ENCODE measurements around the gene MS4A4E.
"Not testable (repeated sequence)": the region's sequence is repeated elsewhere in the genome, so short reads cannot be mapped to it uniquely, and the experiment has no call there.

MS4A4E gene

GRCh38 chr11:60242740-60243239 is at the start of gene MS4A4E:
TSS of gene MS4A4E (minus strand) at chr11:60243137. CDS start at chr11:60230055, 13,082 bp downstream.
- DNase-seq, result no peak

DNA sequence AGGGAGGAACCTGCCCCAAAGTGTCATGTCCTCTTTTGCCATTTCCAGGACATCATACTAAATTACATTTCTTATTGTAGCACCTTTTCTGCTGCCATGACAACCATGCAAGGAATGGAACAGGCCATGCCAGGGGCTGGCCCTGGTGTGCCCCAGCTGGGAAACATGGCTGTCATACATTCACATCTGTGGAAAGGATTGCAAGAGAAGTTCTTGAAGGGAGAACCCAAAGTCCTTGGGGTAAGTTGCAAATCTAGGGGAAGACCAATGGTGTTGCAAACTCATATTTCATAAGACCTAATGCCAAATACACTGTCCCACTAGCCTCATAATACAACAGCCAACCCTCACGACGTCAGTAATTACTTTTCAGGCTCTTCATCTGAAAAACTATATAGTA is 49.2 kb upstream of the MS4A4E start:
- DNase-seq, result no peak

DNA sequence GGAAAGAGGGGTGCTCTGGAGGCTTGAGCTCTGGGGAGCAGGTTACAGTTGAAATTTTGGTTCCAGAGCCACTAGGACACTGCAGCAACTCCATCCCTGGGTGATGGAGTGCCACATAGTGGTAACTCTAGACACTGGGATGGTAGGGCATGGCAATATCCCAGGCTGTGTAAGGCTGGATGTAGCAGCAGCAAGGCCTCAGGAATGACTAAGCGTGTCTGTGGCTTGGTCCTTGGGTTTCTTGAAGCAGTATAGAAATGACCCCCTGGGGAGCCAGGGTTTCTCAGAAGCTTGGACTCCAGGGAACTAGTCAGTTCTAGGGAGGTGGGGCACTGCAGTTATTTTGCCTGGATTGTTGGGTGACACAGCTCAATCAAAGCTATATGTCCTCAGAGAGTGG is 45.6 kb upstream of the MS4A4E start:
- no peak for DNase-seq

DNA sequence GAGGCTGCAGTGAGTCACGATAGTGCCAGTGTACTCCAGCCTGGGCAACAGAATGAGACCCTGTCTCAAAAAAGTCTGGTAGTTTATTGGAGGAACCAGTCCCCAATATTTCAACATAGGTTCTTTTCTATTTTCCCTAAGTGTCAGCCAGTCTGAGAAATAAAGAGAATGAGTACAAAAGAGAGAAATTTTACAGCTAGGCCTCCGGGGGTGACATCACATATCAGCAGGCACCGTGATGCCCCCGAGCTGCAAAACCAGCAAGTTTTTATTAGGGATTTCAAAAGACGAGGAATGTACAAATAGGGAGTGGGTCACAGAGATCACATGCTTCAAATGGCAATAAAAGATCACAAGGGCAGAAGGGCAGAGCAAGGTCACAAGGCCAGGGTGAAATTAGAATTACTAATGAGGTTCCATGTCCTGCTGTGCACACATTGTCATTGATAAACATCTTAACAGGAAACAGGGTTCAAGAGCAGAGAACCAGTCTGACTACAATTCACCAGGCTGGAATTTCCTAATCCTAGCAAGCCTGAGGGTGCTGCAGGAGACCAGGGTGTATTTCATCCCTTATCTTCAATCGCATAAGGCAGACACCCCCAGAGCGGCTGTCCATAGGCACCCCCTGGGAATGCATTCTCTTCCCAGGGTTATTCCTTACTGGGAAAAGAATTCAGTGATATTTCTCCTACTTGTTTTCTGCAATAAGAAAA is 42.6 kb upstream of the MS4A4E start:
- not testable (repeated sequence) for DNase-seq

- DNase-seq, result no peak
Measured at GRCh38 chr11:60282286-60282685, 39.3 kb upstream of the MS4A4E start.

- no peak for DNase-seq
Measured at GRCh38 chr11:60281485-60281884, 38.5 kb upstream of the MS4A4E start.

- DNase-seq, result no peak
Measured at GRCh38 chr11:60280412-60280811, 37.5 kb upstream of the MS4A4E start, which contains the start of gene MS4A4A. TSS of gene MS4A4A (plus strand) at chr11:60280666. CDS start at chr11:60280676, 10 bp downstream.

DNA sequence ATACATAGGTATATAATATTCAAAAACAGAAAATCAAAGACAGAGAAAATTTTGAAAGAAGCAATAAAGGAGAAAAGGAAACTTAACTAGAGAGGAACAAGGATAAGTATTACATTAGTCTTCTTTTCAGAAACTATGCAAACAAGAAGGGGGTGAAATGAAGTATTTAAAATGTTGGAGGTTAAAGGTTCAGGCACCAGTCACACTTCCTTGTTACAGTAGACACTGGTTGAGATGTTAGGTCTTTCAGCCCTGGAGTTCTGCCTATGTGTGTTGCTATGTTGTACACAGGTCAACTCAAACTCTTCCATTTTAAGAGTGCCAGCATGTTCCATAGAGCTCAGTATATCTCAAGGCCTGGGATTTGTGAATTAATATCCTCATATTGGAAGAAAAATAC is 31.5 kb upstream of the MS4A4E start:
- DNase-seq, result no peak

DNA sequence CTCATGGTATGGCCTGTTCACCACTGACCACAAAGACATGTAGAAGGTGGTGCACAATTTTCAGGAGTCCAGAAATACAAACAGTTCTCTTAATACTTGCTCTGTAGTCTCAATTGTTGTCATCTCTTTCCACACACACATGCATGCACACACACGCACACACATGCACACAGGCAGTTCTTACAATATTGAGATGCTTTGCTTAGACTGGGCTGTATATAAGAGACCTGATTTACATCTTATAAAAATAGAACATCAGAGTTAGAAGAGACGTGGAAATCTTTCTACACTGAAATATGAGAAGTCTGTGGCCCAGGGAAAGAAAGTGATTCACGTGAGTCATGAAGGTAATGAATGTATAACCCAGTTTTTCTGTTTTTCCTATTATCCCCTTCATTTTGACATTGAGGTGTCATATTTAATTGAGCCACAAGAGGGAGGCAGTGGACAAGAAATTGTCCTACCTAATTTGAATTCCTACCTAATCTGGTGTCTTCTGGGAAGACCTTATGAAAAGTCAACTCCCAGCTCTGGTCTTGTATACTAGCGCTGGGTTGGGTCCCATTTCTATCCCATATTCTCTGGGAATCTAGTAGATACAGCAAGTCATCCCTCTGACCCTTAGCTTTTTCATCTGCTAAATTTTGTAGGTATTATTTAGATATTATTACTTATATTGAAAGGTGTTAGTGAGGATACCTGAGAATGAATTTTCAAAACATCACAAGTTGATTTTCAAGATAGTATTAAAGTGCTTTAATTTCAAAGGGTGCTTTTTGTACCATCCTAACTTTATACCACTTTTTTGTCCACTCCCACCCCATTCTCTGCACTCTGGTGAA is 22.7 kb upstream of the MS4A4E start:
- no peak for DNase-seq

GRCh38 chr11:60264644-60265043 is 21.7 kb upstream of the MS4A4E start:
- no peak for DNase-seq

DNA sequence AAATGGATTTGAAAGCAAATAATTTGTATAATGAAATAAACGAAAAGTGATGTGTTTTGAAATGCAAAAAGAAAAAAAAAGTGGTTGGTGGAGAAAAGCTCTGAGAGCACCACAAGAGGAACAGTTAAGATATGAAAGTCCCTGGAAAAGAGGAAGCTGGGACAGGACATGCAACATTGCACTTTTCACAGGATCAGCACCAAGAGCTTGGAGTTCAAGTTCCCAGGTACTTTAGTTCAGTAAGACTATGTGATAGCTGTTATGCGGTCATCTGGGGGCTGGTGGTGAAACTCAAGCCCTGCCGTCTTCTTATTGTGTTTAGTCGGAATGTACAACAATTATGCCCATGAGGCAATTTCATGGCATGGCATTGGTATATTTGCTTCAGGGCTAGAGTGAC is 20.5 kb upstream of the MS4A4E start:
- no peak for DNase-seq

DNA sequence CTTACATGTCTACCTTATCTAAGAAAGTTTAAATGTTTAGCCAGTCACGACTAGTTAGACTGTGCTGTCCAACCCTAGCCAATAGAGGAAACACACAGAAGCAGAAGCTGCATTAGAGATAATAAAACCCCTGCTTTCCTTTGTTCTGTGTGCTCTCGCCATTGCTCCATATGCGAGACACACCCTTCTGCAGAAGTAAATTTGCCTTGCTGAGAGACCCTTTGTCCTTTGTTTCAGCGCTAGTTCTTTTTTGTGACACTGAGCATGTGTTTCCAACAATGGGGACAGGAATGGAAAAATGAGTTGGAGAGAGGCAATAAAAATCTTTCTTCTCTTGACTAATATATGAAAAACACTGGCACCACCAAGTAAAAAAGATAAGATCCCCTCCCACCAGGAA is 18.1 kb upstream of the MS4A4E start:
- DNase-seq, result no peak

DNA sequence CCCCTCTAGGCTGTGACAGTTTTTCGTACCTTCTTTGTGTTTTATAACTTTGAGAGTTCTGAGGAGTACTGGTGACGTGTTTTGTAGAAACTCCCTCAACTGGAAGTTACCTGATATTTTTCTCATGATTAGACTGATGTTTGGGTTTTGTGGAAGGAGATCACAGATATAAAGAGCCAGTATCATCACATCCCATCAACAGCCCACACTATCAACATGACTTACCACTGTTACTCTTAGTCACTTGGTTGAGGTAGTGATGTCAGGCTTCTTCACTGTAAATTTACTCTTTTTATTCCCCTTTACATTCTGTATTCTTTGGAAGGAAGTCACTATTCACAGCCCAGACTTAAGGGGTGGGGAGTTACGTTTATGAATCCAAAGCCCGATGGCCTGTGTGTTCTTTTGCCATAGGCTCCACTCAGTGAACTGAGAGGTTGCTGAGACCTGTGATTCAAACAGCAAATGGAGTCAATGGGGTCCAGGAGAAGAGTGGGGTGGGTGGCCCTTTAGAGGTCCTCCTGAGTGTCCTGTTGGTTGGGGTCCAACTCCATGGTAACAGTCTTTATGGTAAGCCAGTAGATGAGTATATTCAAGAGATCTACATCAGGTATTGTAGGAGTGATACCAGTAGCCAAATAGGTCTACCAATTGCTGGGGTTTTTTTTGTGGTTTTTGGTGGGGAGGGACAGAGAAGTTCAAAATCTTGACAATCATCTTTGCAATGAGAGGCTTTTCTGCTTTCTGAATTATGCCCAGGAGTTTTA is 15.2 kb upstream of the MS4A4E start:
- no peak for DNase-seq

GRCh38 chr11:60252213-60253108 is 9.5 kb upstream of the MS4A4E start:
- no peak for DNase-seq

- DNase-seq, result no peak
Measured at GRCh38 chr11:60251485-60252212, 8.7 kb upstream of the MS4A4E start.

GRCh38 chr11:60241786-60242185 is 1.2 kb downstream of the MS4A4E start:
- DNase-seq, result no peak

DNA sequence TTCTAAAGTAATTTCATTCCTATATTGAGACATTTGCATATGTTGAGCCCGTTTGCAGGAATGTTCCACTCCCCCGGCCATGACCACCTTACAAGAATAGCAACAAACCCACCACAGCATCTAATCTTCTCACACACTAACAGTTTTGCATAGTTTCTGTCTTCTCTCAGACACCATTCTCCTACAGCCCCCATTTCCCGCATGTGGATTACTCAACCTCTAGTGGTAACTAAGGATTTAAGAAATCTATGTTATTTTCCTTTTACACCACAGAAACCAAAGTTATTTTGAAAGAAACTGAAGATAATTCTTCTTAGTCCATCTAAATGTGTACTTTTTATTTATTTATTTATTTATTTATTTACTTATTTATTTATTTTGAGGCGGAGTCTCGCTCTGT is 2.3 kb downstream of the MS4A4E start:
- no peak for DNase-seq

DNA sequence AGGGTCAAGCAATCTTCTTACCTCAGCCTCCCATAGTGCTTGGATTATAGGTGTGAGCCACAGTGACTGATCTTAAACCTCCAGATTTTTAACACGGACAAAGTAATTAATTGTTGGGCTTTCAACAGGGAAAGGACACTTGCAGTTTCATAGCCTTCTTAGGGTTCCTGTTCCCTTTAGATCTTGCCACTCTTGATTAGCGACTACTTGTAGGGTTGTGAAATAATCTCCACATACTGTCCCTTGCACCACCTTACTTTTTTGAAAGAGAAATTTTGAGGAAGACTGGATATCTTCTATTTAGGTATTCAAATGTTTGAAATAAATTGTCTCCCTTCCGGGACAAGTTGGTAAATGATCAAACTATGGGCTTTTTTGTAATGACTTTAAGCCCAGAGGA is 7.6 kb downstream of the MS4A4E start:
- no peak for DNase-seq

GRCh38 chr11:60230681-60231080 is 12.3 kb downstream of the MS4A4E start:
- DNase-seq, result no peak

- DNase-seq, result no peak
Measured at GRCh38 chr11:60222141-60222540, 20.8 kb downstream of the MS4A4E start.

- no peak for DNase-seq
Measured at GRCh38 chr11:60221692-60222091, 21.2 kb downstream of the MS4A4E start.

Data from amniotic stem cell (primary cell).